ENCODE data around the gene HEYL. TPM values are rescaled to one million over a fixed set of nuclear protein-coding genes. Genes with fewer than 3 reads are reported as not detected.

The HEYL gene
- total RNA-seq, 4 donors from 2014 or later = 9.3 to 17.0 (median 11.5) TPM

GRCh38 chr1:39650431-39650830 lies 11.0 kb upstream of the HEYL start:
- no peaks in the 10 kb centered on the region for H3K4me1 ChIP-seq
- DNase-seq = no peak
- intact Hi-C loops (cut with DNase I) = no loop called here

GRCh38 chr1:39649636-39650185 lies 10.3 kb upstream of the HEYL start:
- Histone ChIP-seq H3K27ac (no peak overlapping the region), H3K4me1 (no peaks in the 10 kb centered on the region)
- 91 to 92% methylated on average over 2 of the region's 2 CpGs for WGBS, 2 donors

More at GRCh38 chr1:39650431-39650830, 11.0 kb upstream of the HEYL start:
- WGBS, 2 donors = 88 to 95% methylated on average over 1 of the region's 1 CpG
- no peak for TF ChIP-seq POLR2A (IDR thresholded peaks at IDR 0.05)
- no peak for TF ChIP-seq CTCF (IDR thresholded peaks at IDR 0.05)
- no peaks in the 10 kb centered on the region for H3K9me3 ChIP-seq
- H3K4me3 ChIP-seq (replicated peaks in 1 of 3) = no peak overlapping the region
- H3K27me3 ChIP-seq = no peaks in the 10 kb centered on the region
- no peak overlapping the region for H3K27ac ChIP-seq
- H3K36me3 ChIP-seq = no peaks in the 10 kb centered on the region

GRCh38 chr1:39648496-39648895 lies 9.1 kb upstream of the HEYL start:
- intact Hi-C loops (cut with DNase I) = no loop called here
- no peak for TF ChIP-seq POLR2A (IDR thresholded peaks at IDR 0.05)
- no peak for TF ChIP-seq CTCF (IDR thresholded peaks at IDR 0.05)
- Histone ChIP-seq H3K4me3 (replicated peaks in 1 of 3) (no peak overlapping the region), H3K27me3 (no peaks in the 10 kb centered on the region), H3K4me1 (no peaks in the 10 kb centered on the region), H3K36me3 (no peaks in the 10 kb centered on the region), H3K9me3 (no peaks in the 10 kb centered on the region), H3K27ac (no peak overlapping the region)
- DNase-seq = no peak
- 68 to 97% methylated on average over 2 of the region's 2 CpGs for WGBS, 2 donors

More at GRCh38 chr1:39649636-39650185, 10.3 kb upstream of the HEYL start:
- intact Hi-C loops (cut with DNase I) = no loop called here
- no peak overlapping the region for H3K4me3 ChIP-seq (replicated peaks in 1 of 3)
- TF ChIP-seq POLR2A (IDR thresholded peaks at IDR 0.05) (no peak), CTCF (IDR thresholded peaks at IDR 0.05) (no peak)
- DNase-seq = no peak
- no peaks in the 10 kb centered on the region for H3K36me3 ChIP-seq
- H3K27me3 ChIP-seq = no peaks in the 10 kb centered on the region
- no peaks in the 10 kb centered on the region for H3K9me3 ChIP-seq

GRCh38 chr1:39647247-39647646 lies 7.8 kb upstream of the HEYL start:
- TF ChIP-seq CTCF (IDR thresholded peaks at IDR 0.05) (no peak), POLR2A (IDR thresholded peaks at IDR 0.05) (no peak)
- H3K27me3 ChIP-seq = no peaks in the 10 kb centered on the region
- H3K9me3 ChIP-seq = no peaks in the 10 kb centered on the region
- H3K4me1 ChIP-seq = no peaks in the 10 kb centered on the region
- H3K36me3 ChIP-seq = no peaks in the 10 kb centered on the region
- intact Hi-C loops (cut with DNase I) = no loop called here
- 74 to 78% methylated on average over 3 of the region's 3 CpGs for WGBS, 2 donors
- DNase-seq = no peak
- peak overlapping the region in 2 of 3 donors; percentile 23 to 52 for H3K27ac ChIP-seq
- no peak overlapping the region for H3K4me3 ChIP-seq (replicated peaks in 1 of 3)

GRCh38 chr1:39646232-39647081 lies 7.0 kb upstream of the HEYL start:
- 48 to 53% methylated on average over 8 of the region's 12 CpGs for WGBS, 2 donors
- no peaks in the 10 kb centered on the region for H3K9me3 ChIP-seq
- no peaks in the 10 kb centered on the region for H3K27me3 ChIP-seq
- intact Hi-C loops (cut with DNase I) = no loop called here
- peak overlapping the region in 1 of 3 donors; percentile 52 for H3K27ac ChIP-seq
- no peaks in the 10 kb centered on the region for H3K36me3 ChIP-seq
- no peak overlapping the region for H3K4me3 ChIP-seq (replicated peaks in 1 of 3)
- no peaks in the 10 kb centered on the region for H3K4me1 ChIP-seq
- TF ChIP-seq CTCF (IDR thresholded peaks at IDR 0.05) (no peak), POLR2A (IDR thresholded peaks at IDR 0.05) (no peak)
- peak in 1 of 2 donors; percentile 21 for DNase-seq

Measured in thyroid gland (tissue), 4 donors.